Suprapubic skin (tissue), 3 donors: ENCODE measurements around the gene NFATC3.

Experiments
- CTCF ChIP-seq, 2 donors: fragments of 200-600 bp in 1 of 2; fragments of 450-650 bp in 1 of 2; sonication (generic) in 1 of 2; IDR thresholded peaks; one replicate each; pipeline ENCODE4 v1.5.1; 2016 to 2019; ENCODE audit warnings: antibody characterized with exemption in 2 of 2, mild to moderate bottlenecking in 1 of 2, moderate library complexity in 1 of 2
- POLR2A ChIP-seq, 2 donors: fragments of 450-650 bp; IDR thresholded peaks; one replicate each; pipeline ENCODE4 v1.6.1; 2017; ENCODE audit warnings: antibody characterized with exemption in 2 of 2, mild to moderate bottlenecking in 2 of 2, moderate library complexity in 2 of 2

- TF ChIP-seq POLR2A (IDR thresholded peaks at IDR 0.05) (no peak), CTCF (IDR thresholded peaks at IDR 0.05) (no peak)
These were observed 20.4 kb downstream of the NFATC3 start for GRCh38 chr16:68105611-68106010.
